ENCODE data around the gene CYP4F8.
"Not testable (repeated sequence)": the region's sequence is repeated elsewhere in the genome, so short reads cannot be mapped to it uniquely, and the experiment has no call there.

CYP4F8 gene

GRCh38 chr19:15584095-15584494 is 30.9 kb upstream of the CYP4F8 start:
- no peak overlapping the region for H3K27ac ChIP-seq
- TF ChIP-seq ZFX (IDR thresholded peaks at IDR 0.05) (no peak), CTCF (conservative IDR thresholded peaks at IDR 0.05) (no peak)

GRCh38 chr19:15584541-15585115 is 30.4 kb upstream of the CYP4F8 start:
- TF ChIP-seq ZFX (IDR thresholded peaks at IDR 0.05) (no peak), CTCF (conservative IDR thresholded peaks at IDR 0.05) (peak; percentile 98)
- no peak overlapping the region for H3K27ac ChIP-seq

- no peak overlapping the region for H3K27ac ChIP-seq
- TF ChIP-seq CTCF (conservative IDR thresholded peaks at IDR 0.05): no peak
- TF ChIP-seq ZFX (IDR thresholded peaks at IDR 0.05): no peak
Measured at GRCh38 chr19:15587663-15588062, 27.4 kb upstream of the CYP4F8 start.

GRCh38 chr19:15588265-15588664 is 26.8 kb upstream of the CYP4F8 start:
- H3K27ac ChIP-seq: no peak overlapping the region
- TF ChIP-seq CTCF (conservative IDR thresholded peaks at IDR 0.05) (no peak), ZFX (IDR thresholded peaks at IDR 0.05) (no peak)

GRCh38 chr19:15589760-15590451 is 25.1 kb upstream of the CYP4F8 start:
- TF ChIP-seq ZFX (IDR thresholded peaks at IDR 0.05): no peak
- no peak for TF ChIP-seq CTCF (conservative IDR thresholded peaks at IDR 0.05)
- no peak overlapping the region for H3K27ac ChIP-seq

GRCh38 chr19:15591796-15592195 is 23.2 kb upstream of the CYP4F8 start:
- TF ChIP-seq CTCF (conservative IDR thresholded peaks at IDR 0.05) (no peak), ZFX (IDR thresholded peaks at IDR 0.05) (no peak)
- no peak overlapping the region for H3K27ac ChIP-seq

- H3K27ac ChIP-seq: not testable (repeated sequence)
Measured at GRCh38 chr19:15592506-15592905, 22.5 kb upstream of the CYP4F8 start.

GRCh38 chr19:15593766-15594165 is 21.3 kb upstream of the CYP4F8 start:
- H3K27ac ChIP-seq: peak overlapping the region; percentile 73; the same call in 1 of the 2 replicates

Data from C4-2B (cell line).